G401 (cell line): Measurements from ENCODE around the gene PREX1. TPM values are rescaled to one million over a fixed set of nuclear protein-coding genes. Genes with fewer than 3 reads are reported as not detected.

Experiments used
- DNase-seq: peaks from one replicate; pipeline ENCODE4 v3.0.0-alpha.2; 2015; ENCODE audit warnings: low spot score
- in situ Hi-C: cut with HindIII; loops from 2 replicates; pipeline ENCODE4 v1.10.0; 2016; ENCODE audit warnings: low sequenced_read_pairs, mixed read lengths
- total RNA-seq: library from RNA; depleted of rRNA; stranded (reverse); fragments of >200 nt; shearing (Covaris generic); gene quantifications from 2 replicates; pipeline ENCODE4 v1.2.3, GENCODE V29; 2014

PREX1 gene
- total RNA-seq, 1 experiment from 2014 or later = 6.1 TPM

DNA sequence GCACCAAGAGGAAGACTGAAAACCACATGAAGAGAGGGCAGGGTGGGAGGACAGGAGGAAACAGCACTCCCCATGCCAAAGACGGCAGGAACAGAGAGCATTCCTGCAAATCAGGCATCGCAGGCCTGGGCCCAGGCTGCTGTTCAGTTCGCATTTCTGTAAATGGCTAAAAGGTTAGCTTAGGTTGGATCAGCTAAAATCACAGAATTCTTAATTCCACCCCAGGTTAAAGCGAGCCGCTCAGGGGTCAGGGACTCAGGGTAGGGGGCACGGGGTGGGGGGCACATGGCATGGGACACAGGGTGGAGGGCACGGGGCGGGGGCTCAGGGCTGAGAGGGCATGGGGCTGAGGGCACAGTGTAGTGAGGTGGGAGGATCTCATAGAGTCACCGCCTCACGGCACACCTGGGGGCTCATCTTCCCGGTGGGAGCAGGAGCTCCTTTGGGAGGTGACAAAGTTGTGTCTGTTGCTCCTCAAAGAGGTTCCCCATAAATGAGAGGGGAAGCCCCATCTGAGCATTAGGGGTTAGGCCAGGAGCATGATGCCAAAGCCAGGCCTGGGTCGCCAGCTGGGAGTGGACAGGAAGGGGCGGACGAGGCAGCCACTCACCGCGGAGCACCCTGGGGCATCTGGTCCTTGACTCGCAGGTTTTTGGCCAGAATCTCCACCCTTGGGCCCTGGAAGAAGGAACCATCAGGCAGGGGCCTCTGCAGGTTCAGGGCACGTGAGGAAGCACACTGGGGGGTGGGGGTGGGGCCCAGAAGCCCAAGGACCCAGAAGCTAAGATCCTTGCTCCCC, 200.7 kb downstream of the PREX1 start:
- in situ Hi-C loops = loop anchor here (10.0 kb wide), 1 partner anchor 212 kb away; no protein-coding TSS in a partner anchor
- DNase-seq = no peak

DNA sequence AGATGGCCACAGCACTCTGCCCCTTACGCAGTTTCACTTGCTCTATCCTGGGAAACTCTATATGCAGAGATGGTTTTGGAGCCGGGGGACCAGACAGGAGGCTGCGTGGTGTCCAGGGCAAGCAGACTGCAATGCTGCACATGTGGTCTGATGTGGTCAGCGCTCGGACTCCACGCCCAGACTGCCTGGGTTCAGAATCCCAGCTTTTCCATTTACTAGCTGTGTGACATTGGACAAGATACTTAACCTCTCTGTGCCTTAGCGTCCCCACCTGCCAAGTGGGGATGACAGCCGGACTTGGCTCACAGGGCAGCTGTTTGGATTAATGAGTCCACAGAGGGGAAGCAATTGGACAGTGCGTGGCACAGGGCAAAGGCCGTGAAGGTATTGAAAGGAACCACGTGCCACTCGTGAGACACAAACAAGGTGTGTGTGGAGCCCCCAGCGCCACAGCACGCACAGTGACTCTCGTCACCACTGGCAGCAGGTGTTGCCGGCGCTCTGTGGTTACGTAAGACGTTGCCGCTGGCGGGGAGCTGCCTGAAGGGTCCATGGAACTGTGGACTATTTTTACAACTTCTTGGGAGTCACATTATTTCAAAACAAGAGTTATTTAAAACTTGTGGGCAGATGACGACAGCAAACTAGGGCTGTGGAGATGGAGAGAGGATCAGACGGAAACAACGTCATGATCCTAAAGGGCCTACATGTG, 201.4 kb downstream of the PREX1 start:
- in situ Hi-C loops = loop anchor here (10.0 kb wide), 1 partner anchor 212 kb away; no protein-coding TSS in a partner anchor
- no peak for DNase-seq

DNA sequence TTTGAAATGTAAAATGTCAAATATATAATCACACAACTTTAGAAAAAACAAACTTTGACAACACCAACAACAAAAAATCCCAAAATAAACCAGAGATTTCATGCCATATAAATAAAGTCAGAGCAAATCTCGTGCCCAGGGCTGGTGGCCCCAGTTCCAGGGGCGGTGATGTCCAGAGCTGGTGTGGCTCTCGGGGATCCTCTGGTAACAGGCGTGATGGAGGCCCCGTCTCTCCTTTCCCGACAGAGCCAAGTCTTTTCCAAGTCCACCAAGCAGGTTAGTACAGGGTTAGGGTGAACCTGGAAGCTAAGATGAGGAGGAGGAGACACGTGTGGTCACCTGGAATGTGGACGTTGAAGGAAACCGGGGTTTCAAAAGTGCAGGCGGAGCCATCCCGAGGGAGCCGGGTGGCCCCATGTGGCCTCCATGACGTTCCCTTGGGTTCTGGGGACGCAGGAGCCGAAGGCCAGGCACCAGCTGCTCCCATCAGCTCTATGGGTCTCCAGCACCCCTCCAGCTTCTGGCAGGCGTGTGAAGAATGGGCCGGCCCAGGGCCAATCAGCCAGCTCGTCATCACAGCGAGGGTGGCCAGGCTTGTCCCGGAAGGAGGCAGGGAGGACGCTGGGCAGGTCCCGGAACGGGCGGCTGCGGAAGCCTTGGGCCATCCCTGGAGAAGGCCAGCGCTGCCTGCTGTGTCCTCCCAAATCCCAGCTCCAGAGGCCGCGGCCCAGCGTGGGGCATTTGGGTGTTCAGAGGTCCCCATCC, 202.5 kb downstream of the PREX1 start:
- DNase-seq = no peak
- in situ Hi-C loops = loop anchor here (10.0 kb wide), 1 partner anchor 211 kb away; no protein-coding TSS in a partner anchor

DNA sequence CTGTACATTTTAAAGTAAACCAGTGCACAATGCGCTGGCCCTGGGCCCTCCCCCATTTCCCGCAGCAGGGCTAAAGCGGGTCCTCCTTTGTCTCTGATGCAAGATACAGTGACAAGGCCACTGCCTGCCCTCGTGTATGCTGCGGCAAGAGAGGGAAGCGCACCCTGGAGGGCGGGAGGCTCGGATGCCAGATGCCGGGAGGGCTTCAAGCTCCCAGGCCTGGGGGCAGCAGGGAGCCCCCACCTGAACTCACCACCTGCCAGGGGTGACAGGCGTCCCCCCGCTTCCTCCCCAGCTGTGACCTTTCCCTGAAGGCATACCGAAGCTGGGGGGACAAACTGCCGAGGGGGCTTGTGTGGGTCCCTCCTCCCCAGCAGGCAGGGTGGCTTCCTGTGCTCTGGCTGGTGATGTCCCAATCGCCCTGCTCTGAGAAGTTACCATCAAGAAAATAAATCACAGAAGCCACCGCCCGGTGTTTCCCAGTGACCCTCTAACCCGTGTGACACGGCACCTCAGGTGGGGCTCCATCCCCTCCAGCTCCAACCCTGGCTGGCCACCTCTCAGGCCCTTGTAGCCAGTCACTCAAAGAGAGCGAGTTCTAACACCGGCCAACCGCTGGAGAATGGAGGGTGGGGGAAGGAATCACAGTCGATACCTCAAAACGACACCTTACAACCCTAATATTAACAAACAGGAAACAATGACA, 203.3 kb downstream of the PREX1 start:
- DNase-seq = no peak
- in situ Hi-C loops = loop anchor here (10.0 kb wide), 1 partner anchor 210 kb away; no protein-coding TSS in a partner anchor

DNA sequence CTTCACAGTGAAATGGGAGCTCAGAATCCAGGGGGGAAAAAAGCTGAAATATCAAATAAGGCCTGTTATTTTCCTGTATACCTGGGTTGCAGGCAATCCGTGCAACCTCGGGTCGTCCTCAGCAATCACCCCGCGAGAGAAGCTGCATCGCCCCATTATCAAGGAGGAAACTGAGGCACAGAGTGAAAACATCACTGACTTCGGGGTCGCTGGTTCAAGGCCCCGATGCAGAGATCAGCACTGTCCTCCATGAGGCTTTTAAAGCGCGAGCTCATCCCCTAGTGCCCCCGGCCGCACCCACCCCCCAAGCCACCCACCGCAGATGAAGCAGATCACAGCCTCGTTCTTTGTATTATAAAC, 203.9 kb downstream of the PREX1 start:
- no peak for DNase-seq
- in situ Hi-C loops = loop anchor here (10.0 kb wide), 1 partner anchor 209 kb away; no protein-coding TSS in a partner anchor

DNA sequence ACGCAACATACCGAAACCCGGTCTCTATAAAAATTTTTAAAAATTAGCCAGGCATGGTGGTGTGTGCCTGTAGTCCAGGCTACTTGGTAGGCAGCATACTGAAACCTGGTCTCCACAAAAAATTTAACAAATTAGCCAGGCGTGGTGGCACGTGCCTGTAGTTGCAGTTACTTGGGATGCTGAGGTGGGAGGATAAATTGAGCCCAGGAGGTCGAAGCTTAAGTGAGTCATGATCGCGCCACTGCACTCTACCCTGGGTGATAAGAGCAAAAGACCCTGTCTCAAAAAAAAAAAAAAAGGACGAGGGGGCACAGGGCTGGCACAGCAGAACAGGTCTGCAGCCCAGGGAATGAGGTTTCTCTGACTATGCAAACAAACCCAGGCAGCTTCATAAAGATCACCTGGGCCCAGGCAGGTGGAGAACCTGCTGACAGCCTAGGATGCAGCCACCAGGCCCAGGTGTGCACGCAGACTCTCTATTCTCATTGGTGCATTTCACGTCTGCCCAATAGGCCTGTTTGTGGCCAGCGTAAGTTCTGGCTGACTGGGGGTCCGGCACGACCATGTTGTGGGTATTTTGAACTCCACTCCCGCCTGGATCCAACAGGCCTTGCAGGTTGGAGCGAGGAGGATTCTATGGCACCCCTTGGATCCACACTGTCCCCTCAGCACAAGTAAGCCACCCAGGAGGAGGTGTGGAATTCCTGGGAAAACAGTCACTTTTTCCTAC, 204.5 kb downstream of the PREX1 start:
- in situ Hi-C loops = loop anchor here (10.0 kb wide), 1 partner anchor 209 kb away; no protein-coding TSS in a partner anchor
- no peak for DNase-seq

DNA sequence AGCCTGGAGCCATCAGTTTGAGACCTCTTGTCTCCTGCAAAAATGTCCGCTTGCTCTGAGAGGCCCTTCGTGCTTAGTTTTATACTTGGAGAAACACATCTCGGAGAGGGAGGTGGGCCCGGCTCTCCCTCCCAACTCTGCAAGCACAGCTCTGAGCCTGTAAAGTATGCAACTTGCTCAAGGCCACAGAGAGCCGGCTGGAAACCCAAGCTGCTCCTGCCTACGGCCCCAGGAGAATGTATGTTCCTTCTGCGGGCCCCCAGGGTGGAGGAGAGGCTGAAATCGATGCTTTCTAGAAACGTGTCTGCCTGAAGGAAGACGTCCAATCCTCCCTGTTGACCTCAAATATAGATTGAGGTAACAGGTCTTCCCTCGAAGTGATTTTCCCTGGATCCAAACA, 205.4 kb downstream of the PREX1 start:
- no peak for DNase-seq
- in situ Hi-C loops = loop anchor here (10.0 kb wide), 1 partner anchor 208 kb away; no protein-coding TSS in a partner anchor

DNA sequence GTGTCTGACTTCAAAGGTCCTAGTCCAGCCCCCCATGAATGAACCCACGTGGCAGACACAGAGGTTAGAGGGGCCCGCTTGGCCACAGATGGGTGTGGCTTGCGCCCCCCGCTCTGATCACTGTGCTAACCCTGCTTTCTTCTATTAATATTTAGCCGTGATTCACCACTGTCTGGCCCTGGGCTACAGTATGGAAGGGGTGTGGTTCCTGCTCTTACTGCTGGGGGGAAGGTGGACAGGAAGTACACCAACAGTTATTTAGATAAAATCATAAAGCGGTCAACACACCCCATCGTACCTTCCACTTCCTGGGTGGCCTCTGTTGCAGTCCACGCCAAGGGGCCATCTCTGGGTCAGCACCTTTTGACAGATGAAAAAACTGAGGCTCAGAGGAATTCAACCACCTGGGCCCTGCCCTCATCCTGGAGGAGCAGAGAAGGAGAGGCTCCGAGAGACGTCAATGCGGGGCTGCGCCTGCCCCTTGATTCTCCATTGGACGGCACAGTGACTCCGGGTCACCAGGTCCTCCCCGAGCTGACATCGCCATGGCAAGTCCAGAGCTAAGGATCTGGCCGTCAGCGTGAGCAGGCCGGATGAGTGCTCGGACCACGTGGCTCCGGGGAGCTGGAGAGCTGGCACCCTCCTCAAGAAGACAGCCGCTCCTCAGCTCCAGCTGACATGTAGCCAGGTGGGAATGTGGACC, 206.3 kb downstream of the PREX1 start:
- peak; percentile 15 for DNase-seq
- in situ Hi-C loops = loop anchor here (10.0 kb wide), 1 partner anchor 207 kb away; no protein-coding TSS in a partner anchor

DNA sequence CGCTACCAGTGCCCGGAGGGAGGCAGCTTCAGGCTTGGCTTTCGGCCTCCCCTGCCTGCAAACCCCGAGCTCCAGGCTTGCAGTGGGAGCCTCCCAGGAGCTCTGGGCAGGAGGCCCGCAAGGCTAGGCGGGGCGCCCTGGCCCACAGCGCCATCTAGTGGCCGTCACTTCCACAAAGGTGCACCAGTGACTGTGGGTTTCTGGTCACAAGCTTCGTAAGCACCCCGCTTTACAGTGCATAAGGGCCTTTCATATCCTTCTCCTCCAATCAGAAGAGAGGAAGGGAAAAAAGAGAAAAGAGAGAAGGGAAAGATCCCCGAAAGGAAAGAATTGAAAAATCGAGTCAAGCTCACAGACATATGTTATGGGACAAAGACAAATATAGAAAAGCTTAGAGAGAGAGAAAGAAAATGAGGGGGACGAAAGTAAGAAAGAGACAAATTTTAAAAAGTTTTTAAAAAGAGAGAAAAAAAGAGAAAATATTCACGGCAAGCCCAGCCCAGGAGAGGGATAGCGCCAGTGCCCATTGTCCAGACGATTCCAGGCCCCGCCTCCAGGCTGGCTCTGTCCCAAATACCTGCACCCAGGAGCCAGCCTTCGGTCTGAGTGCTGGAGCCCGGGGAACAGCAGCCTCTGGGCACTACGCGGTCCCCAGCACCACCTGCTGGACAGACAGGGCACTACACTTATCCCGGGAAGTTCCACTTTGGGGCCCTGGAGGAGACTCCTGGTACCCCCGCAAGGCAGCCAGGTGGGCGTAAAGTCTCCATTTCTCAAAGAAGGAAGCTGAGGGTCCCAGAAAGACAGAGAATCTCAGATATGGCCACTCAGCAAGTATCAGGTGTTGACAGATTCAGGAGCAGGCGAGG, 207.1 kb downstream of the PREX1 start:
- in situ Hi-C loops = loop anchor here (10.0 kb wide), 1 partner anchor 206 kb away; no protein-coding TSS in a partner anchor
- peak; percentile 81 for DNase-seq

DNA sequence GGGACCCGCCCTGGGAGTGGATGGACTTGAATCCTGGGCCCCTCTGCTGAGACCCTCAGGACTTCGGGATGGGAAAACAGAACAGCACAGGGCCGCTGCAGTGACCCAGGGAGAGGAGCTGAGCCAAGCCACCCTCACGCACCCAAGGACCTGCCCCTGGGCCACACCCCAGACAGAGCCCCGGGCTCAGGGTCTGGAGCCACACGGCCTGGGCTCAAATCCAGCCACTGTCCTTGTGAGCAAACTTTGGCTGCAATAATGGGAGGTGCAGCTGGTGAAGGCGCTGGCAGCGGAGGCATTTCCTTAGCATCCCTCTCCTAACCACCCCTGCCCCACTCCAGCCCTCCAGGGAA, 207.7 kb downstream of the PREX1 start:
- in situ Hi-C loops = loop anchor here (10.0 kb wide), 1 partner anchor 205 kb away; no protein-coding TSS in a partner anchor
- no peak for DNase-seq

DNA sequence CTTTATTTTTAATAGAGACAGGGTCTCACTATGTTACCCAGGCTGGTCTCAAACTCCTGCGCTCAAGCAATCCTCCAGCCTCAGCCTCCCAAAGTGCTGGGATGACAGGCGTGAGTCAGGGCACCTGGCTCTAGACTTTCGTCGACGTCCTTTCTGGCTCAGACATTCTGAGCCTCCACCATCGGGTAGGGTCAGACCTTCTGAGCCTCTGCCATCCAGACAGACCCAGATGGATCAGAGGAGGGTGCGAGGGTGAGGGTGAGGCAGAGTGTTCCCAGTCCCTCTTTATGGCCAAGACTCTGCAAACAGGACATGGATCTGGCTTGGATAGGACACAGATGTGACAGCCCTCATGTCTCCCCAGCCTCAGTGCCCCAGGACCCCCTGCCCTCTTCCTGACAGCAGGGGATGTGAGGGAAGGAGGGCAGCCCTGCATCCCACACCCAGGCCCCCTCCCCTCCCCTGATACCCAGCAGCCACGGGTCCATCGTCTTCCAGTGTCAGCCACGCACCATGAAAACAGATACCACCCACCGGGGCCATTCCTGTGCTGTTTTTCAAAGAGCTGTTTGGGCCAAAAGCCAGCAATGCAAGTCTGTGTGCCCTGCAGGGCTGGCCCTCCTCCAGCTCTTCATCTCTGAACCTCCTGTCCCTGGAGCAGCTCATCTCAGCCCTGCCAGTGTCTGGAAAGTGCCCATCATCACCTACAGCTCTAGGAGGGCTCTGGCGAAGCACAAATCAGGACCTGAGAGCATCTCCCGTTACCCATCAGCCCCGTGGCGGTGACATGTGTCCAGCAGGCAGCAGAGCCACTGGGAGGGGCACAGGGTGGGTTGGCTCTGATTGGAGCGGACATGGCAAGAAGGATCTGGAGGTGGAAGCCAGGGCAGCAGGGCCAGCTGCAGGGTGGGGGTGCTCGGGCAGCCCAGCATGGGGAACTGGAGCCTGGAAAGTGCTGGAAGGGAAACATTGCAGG, 208.4 kb downstream of the PREX1 start:
- DNase-seq = peak; percentile 60
- in situ Hi-C loops = loop anchor here (10.0 kb wide), 1 partner anchor 205 kb away; no protein-coding TSS in a partner anchor

DNA sequence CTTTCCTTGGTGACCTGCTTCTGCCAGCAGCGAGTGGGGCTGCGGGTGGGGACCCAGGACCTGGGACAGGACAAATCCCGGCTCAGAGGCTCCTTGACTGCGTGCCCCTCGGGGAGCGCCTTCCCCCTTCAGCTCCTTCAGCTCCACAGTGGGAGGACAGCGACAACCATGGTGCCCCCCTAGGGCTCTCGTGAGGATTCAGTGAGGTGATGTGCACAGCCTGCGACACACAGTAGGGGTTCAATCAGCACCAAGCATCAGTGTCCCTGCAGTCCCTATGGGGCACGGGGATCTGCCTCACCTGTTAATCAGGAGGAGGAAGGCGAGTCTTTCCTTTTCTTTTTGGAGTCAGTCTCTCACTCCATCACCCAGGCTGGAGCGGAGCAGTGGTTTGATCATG, 209.2 kb downstream of the PREX1 start:
- in situ Hi-C loops = no loop called here
- DNase-seq = no peak

DNA sequence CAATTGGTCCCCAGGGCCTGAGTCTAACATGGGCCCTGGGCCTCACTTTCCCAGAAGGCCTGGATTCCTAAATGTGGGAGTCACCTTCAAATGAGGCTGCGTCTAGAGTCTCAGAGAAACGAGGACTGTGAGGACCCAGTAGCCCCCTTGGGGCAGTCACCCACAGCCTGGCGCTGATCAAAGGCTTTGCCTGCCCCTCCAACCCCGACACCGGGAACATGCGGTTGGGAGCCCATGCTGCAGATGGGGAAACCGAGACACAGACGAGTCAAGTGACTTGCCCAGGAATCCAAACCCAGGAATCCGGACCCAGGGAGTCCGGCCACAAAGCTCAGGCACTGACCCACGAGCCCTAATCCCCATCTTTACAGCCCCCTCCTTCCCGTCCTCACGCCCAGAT, 209.7 kb downstream of the PREX1 start:
- in situ Hi-C loops = no loop called here
- DNase-seq = no peak

DNA sequence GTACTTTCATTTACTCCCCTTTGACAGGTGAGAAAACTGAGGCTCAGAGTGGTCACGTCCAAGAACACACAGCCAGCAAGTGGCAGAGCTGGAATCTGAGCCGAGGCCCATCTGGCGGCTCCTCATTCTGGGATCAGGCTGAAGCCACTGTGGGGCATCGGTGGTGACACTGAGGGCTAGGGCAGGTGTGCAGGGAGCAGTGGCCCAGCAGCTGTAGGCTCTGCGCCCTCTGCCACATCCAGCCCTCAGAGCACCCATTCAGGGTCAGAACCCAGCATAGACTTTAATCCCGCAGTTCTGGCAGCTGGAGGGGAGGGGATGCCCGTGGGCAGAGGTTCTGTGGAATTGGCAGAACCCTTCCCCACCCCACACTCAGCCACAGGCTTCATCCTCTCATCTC, 210.3 kb downstream of the PREX1 start:
- in situ Hi-C loops = no loop called here
- no peak for DNase-seq

DNA sequence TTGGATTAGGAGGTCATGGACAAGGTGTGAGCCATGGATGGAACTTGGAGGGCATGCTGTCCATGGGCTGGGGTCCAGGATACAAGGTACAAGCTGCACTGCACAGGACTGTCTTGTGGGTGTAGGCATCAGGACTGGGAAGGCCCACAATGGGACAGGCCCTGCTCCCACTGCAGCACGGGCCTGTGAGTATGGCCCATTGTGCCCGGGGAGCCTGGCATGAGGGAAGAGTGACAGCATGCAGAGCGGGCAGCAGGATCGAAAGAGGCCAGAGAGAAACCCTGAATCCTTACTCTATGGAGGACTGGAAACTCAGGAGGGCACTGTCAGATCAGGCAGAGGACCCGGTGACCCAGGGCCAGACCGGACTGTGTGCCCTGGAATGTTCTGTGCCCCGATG, 211.3 kb downstream of the PREX1 start:
- in situ Hi-C loops = no loop called here
- no peak for DNase-seq

DNA sequence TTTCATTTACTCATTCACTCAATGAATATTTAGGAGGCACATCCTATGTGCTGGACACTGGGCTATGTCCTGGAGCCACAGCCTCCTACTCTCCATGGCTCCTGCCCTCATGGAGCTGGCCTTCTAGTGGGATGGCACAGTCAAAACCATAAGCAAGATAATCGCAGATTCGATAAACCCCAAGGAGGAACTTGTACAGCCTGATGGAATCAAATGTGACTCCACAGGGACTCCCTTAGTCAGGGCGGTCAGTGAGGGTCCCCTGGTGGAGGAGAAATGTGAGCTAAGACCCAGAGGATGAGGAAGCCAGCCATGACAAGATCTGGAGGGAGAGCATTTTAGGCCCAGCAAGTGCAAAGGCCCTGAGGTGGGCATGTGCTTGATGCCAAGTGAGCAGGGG, 211.9 kb downstream of the PREX1 start:
- in situ Hi-C loops = no loop called here
- no peak for DNase-seq
